ENCODE data around the gene UBL4B.
"Not testable (repeated sequence)": the region's sequence is repeated elsewhere in the genome, so short reads cannot be mapped to it uniquely, and the experiment has no call there.

The UBL4B gene

DNA sequence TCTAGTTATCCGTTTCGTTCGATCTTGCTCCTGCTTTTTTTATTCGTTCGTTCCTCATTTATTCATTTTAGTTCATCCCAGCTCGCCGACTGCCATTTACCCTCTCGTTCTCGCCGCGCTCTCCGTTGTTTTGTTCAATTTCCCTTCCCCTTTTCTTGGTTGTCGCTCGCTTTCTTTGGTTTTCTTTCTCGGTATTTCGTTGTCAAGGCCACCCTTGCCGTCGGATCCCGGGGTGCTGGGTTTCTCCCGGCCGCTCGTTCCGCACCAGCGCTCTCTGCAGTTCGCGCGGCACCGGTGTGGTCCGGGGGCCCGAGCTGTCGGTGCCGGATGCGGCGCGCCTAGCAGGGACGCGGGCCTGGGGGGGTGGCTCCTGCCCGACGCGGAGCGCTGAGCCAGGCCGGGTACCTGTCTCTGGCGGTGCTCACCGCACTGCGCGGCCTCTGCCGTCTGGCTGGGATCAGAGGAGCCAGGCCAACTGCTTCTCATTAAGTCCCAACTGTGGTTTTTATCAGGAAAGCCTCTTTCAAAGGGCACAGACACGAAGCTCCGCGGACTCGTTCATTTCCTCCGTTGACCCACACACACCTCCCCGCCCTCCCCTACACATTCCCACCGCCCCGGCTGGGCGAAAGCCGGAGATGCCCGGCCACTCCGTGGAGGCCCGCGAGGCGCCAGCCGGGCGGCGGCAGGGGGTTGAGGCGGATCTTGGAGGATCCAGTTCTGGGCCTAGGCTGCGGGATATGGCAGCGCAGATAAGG lies 43.4 kb upstream of the UBL4B start:
- TF ChIP-seq, protein P1, sequence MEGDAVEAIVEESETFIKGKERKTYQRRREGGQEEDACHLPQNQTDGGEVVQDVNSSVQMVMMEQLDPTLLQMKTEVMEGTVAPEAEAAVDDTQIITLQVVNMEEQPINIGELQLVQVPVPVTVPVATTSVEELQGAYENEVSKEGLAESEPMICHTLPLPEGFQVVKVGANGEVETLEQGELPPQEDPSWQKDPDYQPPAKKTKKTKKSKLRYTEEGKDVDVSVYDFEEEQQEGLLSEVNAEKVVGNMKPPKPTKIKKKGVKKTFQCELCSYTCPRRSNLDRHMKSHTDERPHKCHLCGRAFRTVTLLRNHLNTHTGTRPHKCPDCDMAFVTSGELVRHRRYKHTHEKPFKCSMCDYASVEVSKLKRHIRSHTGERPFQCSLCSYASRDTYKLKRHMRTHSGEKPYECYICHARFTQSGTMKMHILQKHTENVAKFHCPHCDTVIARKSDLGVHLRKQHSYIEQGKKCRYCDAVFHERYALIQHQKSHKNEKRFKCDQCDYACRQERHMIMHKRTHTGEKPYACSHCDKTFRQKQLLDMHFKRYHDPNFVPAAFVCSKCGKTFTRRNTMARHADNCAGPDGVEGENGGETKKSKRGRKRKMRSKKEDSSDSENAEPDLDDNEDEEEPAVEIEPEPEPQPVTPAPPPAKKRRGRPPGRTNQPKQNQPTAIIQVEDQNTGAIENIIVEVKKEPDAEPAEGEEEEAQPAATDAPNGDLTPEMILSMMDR (conservative IDR thresholded peaks at IDR 0.05): no peak
- no peak overlapping the region for H3K27ac ChIP-seq

- no peak overlapping the region for H3K27ac ChIP-seq
- TF ChIP-seq, protein P1 (conservative IDR thresholded peaks at IDR 0.05): no peak
Measured at GRCh38 chr1:110069404-110070281, 42.6 kb upstream of the UBL4B start.

DNA sequence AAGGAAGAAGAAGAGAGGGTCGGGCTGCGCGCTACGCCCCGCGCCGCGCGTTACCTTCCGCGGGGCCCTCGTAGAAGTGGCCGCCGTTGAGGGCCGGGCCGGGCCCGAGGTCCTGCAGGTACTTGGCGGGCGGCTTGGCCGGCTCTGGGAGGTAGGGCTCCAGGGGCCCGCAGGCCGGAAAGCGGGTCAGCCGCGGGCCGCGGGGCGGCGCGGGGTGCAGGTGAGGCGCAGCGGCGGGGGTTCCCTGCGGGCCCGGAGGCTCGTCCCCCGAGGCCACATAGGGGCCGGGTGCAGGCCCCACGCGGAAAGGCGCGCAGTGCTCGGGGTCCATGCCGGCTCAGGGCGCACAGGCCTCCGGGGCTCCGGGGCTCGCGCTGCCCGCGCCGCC lies 42.0 kb upstream of the UBL4B start:
- TF ChIP-seq, protein P1 (conservative IDR thresholded peaks at IDR 0.05): no peak
- no peak overlapping the region for H3K27ac ChIP-seq

- H3K27ac ChIP-seq: no peak within 1 kb of the TSS
- TF ChIP-seq, protein P1 (conservative IDR thresholded peaks at IDR 0.05): no peak
Measured at GRCh38 chr1:110070671-110071242, 41.5 kb upstream of the UBL4B start, which contains the start of gene ALX3. Gene ALX3 (minus strand): TSS chr1:110070672. CDS start chr1:110070612, 60 bp downstream.

DNA sequence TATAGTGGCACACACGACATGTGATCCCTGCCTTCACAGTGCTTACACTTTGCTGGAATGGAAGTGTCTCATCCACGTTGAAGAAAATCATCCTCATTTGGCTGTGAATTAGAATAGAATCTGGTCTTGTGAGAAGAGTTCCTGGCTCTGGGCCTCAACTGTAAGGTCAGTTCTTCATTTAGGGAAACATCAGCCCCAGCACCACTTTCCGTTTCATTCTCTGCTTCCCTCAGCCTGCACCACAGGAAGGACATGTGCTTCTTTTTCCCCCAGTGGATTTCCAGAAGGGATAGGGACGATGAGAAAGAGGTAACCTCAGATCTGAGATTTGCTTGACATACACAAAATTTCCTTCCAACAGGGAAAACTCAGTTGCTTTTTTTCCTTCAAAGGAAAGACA lies 38.1 kb upstream of the UBL4B start:
- TF ChIP-seq, protein P1 (conservative IDR thresholded peaks at IDR 0.05): no peak
- no peak overlapping the region for H3K27ac ChIP-seq

GRCh38 chr1:110076789-110077500 lies 35.3 kb upstream of the UBL4B start:
- H3K27ac ChIP-seq: no peak overlapping the region
- TF ChIP-seq, protein P1 (conservative IDR thresholded peaks at IDR 0.05): no peak

- H3K27ac ChIP-seq: not testable (repeated sequence)
Measured at GRCh38 chr1:110079995-110080394, 32.2 kb upstream of the UBL4B start.
